HG02759 (cell line): ENCODE results near the gene FRRS1L.

ENCODE experiments used
- ATAC-seq: cut with Tn5 transposase; IDR thresholded peaks from one replicate; pipeline ENCODE4 v1.9.1; 2021; ENCODE audit warnings: mild to moderate bottlenecking, moderate library complexity; ENCODE audit not compliant: unreplicated experiment

FRRS1L gene

GRCh38 chr9:109108318-109108717 lies 58.7 kb downstream of the FRRS1L start:
- no peak for ATAC-seq

- no peak for ATAC-seq
Observed at GRCh38 chr9:109107402-109108240, 59.4 kb downstream of the FRRS1L start.

GRCh38 chr9:109101810-109102209 lies 65.2 kb downstream of the FRRS1L start:
- ATAC-seq = peak; percentile 82

- ATAC-seq = no peak
Observed at GRCh38 chr9:109101202-109101595, 65.8 kb downstream of the FRRS1L start.

GRCh38 chr9:109100543-109101201 lies 66.4 kb downstream of the FRRS1L start:
- ATAC-seq = no peak

GRCh38 chr9:109098960-109099308 lies 68.1 kb downstream of the FRRS1L start:
- ATAC-seq = no peak

- ATAC-seq = no peak
Observed at GRCh38 chr9:109098171-109098959, 68.7 kb downstream of the FRRS1L start.

GRCh38 chr9:109097146-109097545 lies 69.9 kb downstream of the FRRS1L start:
- ATAC-seq = no peak

GRCh38 chr9:109095321-109095720 lies 71.7 kb downstream of the FRRS1L start:
- ATAC-seq = no peak

- ATAC-seq = no peak
Observed at GRCh38 chr9:109094268-109094667, 72.8 kb downstream of the FRRS1L start.

GRCh38 chr9:109092587-109092986 lies 74.5 kb downstream of the FRRS1L start:
- no peak for ATAC-seq

- ATAC-seq = no peak
Observed at GRCh38 chr9:109092051-109092580, 74.9 kb downstream of the FRRS1L start.

- no peak for ATAC-seq
Observed at GRCh38 chr9:109088221-109088620, 78.8 kb downstream of the FRRS1L start.

- ATAC-seq = no peak
Observed at GRCh38 chr9:109087795-109088194, 79.3 kb downstream of the FRRS1L start.

- peak; percentile 86 for ATAC-seq
Observed at GRCh38 chr9:109086221-109086620, 80.8 kb downstream of the FRRS1L start.

GRCh38 chr9:109085510-109085909 lies 81.5 kb downstream of the FRRS1L start:
- no peak for ATAC-seq

GRCh38 chr9:109083813-109084405 lies 83.1 kb downstream of the FRRS1L start:
- ATAC-seq = no peak

- no peak for ATAC-seq
Observed at GRCh38 chr9:109083141-109083540, 83.9 kb downstream of the FRRS1L start.

- ATAC-seq = no peak
Observed at GRCh38 chr9:109082091-109082620, 84.9 kb downstream of the FRRS1L start.
